Stimulated activated CD8-positive, alpha-beta memory T cell treated with anti-CD3 and anti-CD28 coated beads, Interleukin-7, amount 100 ng/mL, for 48 hours (primary cell): ENCODE results near the gene PDCD2L.
"Not testable (repeated sequence)": the region's sequence is repeated elsewhere in the genome, so short reads cannot be mapped to it uniquely, and the experiment has no call there.

Experiments
- DNase-seq, 2 donors: peaks; one replicate each; pipeline ENCODE4 v3.0.0-alpha.2; 2020; ENCODE audit warnings: low read depth in 1 of 2; ENCODE audit errors: extremely low read depth in 1 of 2

PDCD2L gene

DNA sequence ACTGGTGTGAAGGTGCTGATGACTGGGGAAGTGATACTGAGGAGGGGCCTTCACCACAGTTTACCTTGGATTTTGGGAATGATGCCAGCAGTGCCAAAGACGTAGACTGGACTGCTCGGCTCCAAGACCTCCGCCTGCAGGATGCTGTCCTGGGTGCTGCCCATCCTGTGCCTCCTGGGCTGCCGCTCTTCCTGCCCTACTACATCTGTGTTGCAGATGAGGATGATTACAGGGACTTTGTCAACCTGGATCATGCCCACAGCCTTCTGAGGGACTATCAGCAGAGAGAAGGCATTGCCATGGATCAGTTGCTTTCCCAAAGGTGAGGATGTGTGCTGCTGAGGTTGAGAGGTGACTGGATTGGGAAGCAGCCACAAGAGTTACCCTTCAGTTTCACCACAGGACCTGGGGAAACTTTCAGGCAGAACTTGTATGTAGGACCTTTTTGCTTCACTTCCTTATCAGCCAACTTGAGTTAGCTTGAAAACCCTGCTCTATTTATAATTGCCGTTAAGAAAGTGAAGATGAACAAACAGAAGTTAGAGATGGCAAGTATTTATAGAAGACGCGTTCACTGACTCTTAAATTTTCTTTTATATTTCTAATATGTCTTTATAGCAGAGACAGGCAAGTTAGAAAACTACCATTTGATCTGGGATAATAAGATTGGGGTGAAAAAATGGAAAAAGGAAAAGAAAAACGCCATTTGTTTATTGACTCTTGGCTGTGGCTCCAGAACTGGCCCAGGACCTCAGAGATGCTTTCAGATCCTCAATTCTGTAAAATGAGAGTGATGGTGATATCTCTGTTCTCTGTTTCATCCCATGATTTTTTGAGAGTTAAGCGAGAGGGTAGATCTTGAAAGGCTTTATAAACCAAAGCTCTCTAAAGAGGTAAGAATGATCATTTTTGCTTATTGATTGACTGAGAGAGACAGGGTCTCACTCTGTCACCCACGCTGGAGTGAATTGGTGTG lies 5.3 kb downstream of the PDCD2L start:
- DNase-seq = no peak

DNA sequence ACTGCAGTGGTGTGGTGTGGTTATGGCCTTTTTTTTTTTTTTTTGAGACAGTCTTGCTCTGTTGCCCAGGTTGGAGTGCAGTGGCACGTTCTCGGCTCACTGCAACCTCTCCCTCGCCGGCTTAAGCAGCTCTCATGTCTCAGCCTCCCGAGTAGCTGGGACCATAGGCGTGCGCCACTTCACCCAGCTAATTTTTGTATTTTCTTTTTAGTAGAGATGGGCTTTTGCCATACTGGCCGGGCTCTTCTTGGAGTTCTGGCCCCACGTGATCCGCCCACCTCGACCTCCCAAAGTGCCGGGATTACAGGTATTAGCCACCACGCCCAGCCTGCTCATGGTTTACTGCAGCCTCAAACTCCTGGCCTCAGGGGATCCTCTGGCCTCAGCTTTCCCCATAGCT lies 7.0 kb downstream of the PDCD2L start:
- no peak for DNase-seq

DNA sequence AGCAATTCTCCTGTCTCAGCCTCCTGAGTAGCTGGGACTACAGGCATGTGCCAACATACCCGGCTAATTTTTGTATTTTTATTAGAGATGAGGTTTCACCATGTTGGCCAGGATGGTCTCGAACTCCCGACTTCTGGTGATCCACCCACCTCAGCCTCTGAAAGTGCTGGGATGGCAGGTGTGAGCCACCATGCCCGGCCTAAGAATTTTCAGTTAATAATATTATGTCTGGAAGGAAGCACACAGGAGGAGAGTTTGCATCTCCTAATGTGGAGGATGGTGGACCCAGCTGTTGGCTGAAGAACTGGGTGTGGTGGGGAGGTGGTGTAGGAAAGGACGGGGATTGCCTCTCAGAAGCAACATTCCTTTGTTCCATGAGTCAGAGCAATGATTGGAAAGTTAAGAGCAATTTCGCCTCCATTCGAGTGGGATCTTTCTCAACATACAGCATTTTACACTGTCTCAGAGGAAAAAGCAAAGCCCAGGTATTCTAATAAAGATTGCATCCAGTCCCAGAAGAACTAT lies 11.9 kb downstream of the PDCD2L start:
- DNase-seq = no peak

DNA sequence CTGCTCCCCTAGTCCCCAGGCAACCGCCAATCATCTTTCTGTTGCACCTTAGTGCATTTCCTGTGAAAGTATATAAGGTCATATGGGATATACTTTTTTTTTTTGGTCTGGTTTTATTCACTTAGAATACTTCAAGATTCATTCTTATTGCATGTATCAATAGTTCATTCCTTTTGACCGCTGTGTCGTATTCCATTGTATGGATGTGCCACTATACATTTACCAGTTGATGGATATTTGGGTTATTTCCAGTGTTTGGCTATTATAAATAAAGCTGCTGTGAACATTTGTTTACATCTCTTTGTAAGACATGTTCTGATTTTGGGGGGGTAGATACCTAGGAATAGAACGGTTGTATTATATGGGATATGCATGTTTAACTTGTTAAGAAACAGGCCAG lies 14.1 kb downstream of the PDCD2L start:
- no peak for DNase-seq

DNA sequence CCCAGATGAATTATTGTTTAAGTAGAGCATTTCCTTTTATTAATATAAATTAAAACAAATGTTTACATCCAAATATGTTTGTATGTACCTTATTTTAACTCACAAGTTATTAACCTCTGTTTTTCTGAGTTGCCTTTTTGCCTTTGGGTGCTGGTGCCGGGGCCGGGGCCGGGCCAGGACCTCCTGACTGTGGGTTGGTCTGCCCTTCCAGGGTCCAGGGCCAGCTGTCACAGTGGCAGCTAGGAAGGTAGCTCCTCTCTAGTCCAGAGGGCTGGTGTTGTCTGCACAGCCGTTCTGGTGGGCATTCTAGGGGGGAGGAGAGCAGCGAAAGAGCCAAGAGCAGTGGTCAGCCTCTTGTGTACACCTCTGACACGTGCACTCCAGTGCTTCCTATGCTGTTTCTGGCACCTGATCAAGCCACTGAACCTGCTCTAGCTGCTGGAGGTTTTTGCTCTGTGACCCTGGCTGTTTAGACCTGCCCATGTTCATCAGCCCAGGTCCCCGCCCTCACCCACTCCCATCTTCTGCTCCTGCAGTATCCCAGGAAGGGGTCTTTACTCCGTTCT lies 22.0 kb downstream of the PDCD2L start:
- no peak for DNase-seq

DNA sequence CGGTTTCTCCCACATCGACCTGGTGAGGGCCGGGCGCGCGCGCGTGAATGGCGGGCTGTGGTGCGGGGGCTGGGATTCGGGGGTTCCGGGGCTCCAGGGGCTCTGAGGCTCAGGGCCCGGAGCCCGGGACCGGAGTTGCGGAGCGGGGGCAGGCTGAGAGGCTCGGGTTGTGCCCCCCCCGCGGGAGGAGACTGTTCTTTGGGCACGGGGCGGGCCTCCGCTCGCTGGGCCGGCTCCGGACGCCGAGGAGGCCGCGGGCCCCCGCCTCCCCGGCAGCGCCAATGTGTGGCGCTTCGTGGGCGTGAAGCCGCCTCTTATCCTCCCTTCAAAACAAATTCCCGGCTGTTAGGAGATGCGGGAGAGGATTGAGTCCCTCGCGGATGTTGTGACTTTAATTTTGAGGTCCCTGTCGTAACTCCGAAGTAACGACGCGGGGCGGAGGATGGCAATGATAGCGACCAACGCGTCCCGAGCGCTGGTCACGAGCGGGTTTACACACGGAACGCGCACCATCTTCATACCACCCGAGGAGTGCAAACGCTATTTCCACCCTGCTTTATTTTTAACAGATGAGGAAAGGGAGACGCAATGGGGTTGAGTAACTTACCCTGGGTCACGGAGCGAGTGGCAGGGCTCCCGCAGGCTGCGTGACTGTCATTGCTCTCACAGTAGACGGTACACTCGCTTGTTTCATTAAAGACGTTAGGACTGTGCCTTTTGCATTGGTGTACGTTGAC lies 24.5 kb downstream of the PDCD2L start:
- peak in 1 of 2 donors; percentile 25 for DNase-seq

DNA sequence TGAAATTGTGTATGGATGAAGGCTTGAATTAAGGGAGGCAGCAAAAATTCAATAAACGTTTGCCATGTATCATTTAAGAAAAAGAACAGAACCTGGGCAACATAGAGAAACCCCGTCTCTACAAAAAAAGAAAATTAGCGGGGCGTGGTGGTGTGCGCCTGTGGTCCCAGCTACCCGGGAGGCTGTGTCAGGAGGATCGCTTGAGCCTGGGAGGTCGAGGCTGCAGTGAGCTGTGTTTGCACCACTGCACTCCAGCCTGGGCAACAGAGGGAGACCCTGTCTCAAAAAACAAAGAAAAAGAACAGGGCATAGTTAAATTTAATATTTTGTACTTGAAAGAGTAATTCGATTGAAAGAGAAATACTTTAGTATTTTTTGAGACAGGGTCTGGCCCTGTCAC lies 25.4 kb downstream of the PDCD2L start:
- no peak for DNase-seq

DNA sequence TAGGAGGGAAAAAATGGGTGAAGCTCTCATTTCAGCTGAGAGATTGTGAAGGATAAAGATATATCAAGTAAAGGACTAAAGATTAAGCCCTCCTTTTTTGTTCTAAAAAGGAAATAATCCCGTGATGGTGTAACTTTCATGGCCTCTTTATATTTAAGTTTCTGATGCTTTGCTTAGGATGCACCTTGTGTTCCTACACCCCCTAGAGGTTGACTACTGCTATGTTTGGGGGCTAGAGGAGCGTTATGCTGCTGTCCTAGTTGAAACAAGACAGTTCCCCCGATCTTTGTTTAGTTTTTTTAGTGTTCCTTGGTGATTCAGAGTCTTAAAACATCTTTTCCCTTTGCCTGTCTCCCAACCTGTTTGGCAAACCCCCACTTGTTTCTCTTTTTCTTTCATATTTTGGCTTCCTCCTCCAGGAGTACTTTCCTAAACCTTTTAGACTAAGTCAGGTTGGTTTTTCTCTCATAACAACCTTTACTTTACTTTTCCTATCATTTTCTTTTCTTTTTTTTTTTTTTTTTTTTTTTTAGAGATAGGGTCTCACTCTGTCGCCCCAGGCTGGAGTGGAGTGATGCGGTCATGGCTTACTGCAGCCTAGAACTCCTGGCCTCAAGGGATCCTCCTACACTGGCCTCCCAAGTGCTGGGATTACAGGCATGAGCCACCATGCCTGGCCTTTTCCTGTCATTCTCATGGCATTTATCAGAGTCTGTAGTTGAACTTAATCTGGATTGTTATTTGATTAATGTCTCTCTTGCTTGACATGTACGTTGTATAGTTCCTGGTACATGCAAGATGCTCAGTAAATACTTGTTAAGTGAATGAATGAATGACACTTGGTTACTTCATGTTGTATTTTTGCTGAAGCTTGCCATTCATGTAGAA lies 26.8 kb downstream of the PDCD2L start:
- DNase-seq = no peak

DNA sequence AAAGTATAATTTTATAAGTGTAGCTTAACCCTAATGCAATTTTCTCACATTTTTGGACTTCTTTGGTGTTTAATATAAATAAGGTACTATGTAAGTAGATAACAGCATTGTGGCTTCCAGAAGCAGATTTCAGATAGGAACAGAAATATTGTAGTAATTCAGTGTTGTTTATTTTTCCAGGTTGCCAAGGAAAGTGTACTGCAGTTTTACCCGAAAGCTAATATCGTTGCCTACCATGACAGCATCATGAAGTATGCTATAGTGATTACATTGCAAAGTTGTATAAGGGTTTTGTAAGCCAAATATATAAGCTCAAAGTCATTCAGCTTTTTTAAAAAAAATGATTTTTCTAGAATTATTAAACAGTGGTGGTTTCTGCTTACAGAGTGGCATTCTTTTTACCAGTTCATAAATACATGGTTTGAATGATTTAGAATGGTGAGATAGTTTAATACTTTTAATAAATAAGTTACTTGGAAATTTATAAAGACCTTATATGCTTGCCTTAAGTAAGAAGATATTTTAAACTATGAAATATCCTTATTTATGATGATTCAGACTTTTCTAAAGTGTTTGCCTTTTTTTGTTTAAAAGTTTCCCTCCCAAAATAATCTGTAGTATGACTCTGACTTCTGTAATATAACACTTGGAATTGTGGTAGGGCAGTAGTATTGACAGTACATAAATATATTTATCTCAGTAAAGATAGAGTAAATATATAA lies 27.6 kb downstream of the PDCD2L start:
- no peak for DNase-seq

DNA sequence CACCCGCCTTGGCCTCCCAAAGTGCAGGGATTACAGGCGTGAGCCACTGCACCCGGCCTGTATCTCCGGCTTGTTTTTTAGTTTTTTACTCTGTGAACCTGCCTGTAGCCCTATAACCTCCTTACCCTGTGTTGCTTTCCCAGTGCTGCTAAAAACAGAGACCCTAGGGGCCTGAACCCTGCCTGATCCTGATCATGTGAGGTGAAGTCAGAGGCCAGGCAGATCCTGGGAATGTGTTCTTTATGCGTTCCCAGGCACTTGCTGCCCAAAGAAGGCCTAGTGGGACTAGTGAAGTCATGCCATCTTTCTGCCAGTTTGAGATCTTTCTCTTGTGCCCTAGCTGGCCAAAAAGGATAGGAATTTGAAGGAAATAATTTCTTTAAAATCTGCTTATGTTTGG lies 28.6 kb downstream of the PDCD2L start:
- DNase-seq = no peak

DNA sequence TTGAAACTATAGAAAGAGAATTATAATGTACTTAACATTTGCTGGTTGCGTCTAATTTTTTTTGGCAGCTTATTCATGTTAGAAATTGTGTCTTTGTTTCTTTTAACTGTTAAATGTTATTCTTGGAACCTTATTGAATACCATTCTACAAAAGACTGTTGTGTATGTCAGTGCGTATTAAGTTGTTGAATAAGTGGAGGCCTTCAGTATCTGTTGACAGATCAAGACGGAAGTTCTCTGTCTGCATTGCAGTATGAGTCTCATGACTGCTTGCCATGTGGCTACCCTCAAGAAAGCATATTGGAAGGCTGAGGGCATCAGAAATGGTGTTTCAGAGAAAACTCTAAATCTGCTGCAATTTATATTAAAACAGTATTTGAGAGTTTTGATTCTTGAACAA lies 32.5 kb downstream of the PDCD2L start:
- no peak for DNase-seq

DNA sequence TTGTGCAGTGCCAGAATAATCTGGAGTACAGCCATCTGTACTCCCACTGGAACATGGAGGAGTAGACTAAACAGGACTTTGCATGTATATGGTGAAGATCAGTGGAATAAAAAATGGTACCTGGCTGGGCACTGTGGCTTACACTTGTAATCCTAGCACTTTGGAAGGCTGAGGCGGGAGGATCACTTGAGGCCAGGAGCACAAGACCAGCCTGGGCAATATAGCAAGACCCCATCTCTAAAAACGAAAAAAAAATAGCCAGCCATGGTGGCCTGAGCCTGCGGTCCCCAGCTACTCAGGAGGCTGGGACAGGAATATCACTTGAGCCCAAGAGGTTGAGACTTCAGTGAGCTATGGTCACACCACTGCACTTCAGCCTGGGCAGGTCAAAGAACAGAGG lies 44.0 kb downstream of the PDCD2L start:
- DNase-seq = no peak

DNA sequence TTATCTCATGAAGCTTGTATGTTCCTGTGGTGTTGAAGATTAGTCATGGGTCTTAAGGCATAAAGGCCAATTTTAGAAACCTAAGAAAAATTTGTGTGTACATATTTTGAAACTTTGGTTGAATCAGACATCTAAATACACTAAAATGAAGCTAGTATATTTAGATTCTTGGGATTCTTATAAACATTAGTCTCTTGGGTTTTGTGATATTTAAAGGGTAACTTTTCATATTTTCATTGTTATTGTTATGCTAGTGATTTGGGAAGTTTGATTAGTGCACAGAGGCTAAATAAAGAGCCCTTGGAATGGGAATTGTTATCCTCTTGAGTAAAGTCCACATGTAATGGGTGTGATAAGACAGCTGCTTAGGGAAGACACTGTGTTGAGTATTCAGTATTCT lies 48.5 kb downstream of the PDCD2L start:
- DNase-seq = no peak

DNA sequence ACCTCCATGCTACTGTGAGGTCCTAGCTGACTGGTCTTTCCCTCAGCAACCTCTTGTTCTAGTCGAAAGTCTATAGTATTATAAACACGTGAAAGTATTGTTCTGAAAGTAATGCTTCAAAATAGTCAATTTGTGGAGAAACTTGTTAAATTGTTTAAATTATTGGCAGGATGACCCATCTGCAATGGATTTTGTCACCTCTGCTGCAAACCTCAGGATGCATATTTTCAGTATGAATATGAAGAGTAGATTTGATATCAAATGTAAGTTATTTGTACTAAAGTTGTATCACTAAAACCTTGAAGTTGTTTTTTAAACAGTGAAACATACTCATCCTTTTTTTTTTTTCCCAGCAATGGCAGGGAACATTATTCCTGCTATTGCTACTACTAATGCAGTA lies 49.9 kb downstream of the PDCD2L start:
- DNase-seq = no peak

DNA sequence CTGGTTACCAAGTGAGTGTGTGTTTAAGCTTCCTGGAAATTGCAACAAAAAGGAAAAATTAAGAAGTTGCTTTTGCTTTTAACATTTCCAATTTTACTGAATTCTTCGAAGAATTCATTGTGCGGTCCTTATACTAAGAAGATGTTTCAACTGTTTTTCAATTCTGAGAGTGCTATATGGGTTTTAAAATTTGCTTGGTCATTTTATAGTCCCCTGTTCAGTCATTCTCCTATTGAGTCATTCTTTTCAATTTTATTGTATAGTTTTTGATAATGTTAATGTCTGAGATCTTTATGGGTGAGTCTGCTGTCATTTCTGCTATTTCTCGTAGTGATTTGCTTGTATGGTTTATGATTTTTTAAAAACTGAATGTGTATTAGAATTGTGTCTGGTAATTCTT lies 50.5 kb downstream of the PDCD2L start:
- DNase-seq = no peak

DNA sequence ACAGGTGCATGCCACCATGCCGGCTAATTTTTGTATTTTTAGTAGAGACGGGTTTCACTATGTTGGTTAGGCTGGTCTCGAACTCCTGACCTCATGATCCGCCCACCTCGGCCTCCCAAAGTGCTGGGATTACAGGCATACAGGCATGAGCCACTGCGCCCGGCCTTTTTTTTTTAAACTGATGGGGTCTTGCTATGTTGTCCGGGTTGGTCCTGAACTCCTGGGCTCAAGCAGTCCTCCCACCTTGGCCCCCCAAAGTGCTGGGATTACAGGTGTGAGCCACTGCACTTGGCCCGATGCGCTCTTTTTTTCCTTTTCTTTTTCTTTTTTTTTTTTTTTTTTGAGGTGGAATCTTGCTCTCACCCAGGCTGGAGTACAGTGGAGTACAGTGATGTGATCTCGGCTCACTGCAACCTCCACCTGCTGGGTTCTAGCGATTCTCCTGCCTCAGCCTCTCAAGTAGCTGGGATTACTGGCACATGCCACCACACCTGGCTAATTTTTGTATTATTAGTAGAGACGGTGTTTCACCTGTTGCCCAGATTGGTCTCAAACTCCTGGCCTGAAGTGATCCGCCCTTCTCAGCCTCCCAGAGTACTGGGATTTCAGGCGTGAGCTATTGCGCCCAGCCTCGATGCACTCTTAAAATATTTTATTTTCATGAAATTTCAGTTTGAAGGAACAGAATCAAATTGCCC lies 51.7 kb downstream of the PDCD2L start:
- not testable (repeated sequence) for DNase-seq

DNA sequence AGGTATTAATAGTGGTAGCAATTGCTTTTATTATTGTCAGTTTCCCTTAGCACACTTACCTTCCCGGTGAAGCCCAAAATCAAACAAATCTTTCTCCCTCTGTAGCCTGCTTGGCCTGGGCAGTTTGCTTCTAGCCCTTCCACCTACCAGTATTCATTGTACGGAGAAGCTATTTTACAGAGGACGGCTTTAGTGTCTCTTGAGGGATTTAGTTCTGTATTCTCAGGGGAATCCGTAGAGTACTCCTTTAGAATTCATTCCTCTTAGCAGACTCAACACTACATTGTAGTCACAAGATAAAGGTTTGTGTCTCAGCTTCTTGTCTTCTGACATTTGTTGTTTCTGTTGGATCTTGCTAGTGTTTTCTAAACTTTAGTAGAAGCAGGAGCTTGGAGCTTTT lies 53.2 kb downstream of the PDCD2L start:
- DNase-seq = no peak

DNA sequence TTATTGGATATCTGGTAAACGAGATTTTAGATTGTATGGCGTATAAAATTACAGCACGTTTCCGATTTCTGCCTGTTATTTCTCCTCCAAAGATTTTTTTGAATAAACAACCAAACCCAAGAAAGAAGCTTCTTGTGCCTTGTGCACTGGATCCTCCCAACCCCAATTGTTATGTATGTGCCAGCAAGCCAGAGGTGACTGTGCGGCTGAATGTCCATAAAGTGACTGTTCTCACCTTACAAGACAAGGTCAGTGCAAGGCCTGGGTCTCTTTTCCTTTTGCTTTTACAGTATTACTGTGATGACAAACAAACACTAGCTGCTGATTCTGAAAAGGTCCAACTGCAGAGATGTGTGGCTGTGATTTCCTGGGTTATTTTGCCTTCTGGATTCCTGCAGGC lies 54.5 kb downstream of the PDCD2L start:
- DNase-seq = no peak

DNA sequence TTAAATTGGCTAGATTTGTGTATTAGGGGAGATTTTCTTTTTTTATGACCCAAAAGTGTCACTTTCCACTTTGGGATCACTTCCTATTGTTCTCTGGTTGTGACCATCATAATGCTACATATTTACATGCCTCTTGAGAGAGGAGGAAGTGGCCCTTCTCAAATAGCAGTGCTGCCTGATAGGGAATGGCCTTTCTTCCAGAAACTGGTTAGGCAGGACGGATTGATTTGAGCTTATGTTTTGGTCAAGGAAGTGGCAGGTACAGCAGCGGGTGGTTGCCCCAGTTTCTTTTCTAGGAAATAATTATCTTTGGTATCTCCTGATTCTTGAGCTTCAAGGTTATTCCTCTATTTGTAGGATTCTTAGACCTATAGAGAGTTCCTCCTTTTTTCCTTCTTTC lies 55.4 kb downstream of the PDCD2L start:
- no peak for DNase-seq
